Ishikawa (cell line): ENCODE results near the gene WWTR1.

Experiments
- CEBPB ChIP-seq: IDR thresholded peaks from 2 replicates; pipeline ENCODE4 v1.6.1; 2012
- EGR1 ChIP-seq: IDR thresholded peaks from 2 replicates; pipeline ENCODE4 v1.6.1; 2012
- EP300 ChIP-seq: IDR thresholded peaks from 2 replicates; pipeline ENCODE4 v1.6.1; 2012; ENCODE audit warnings: borderline replicate concordance
- FOXM1 ChIP-seq: IDR thresholded peaks from 2 replicates; pipeline ENCODE4 v1.6.1; 2012; ENCODE audit warnings: low read depth, borderline replicate concordance
- MAX ChIP-seq: IDR thresholded peaks from 2 replicates; pipeline ENCODE4 v1.6.1; 2012
- NFIC ChIP-seq: IDR thresholded peaks from 2 replicates; pipeline ENCODE4 v1.6.1; 2012
- RAD21 ChIP-seq: IDR thresholded peaks from 2 replicates; pipeline ENCODE4 v1.6.1; 2012; ENCODE audit warnings: low read depth
- REST ChIP-seq: IDR thresholded peaks from 2 replicates; pipeline ENCODE4 v1.6.1; 2012; ENCODE audit warnings: low read depth, mild to moderate bottlenecking
- TAF1 ChIP-seq: IDR thresholded peaks from 2 replicates; pipeline ENCODE4 v1.6.1; 2012; ENCODE audit warnings: low read depth, mild to moderate bottlenecking
- TCF12 ChIP-seq: IDR thresholded peaks from 2 replicates; pipeline ENCODE4 v1.6.1; 2012; ENCODE audit warnings: low read depth
- TEAD4 ChIP-seq: IDR thresholded peaks from 2 replicates; pipeline ENCODE4 v1.6.1; 2012
- USF1 ChIP-seq: IDR thresholded peaks from 2 replicates; pipeline ENCODE4 v1.6.1; 2012
- YY1 ChIP-seq: IDR thresholded peaks from 2 replicates; pipeline ENCODE4 v1.6.1; 2012; ENCODE audit warnings: low read depth

- TF ChIP-seq RAD21, result no peak
- TF ChIP-seq EP300, result no peak
- TF ChIP-seq TAF1, result no peak
- 0 out of 2 replicates have a peak, but pooled peaks have one; percentile 25 for TF ChIP-seq NFIC
- no peak for TF ChIP-seq FOXM1
- no peak for TF ChIP-seq YY1
- TF ChIP-seq USF1, result no peak
- no peak for TF ChIP-seq CEBPB
- 0 out of 2 replicates have a peak, but pooled peaks have one; percentile 13 for TF ChIP-seq MAX
- no peak for TF ChIP-seq REST
- no peak for TF ChIP-seq TCF12
- no peak for TF ChIP-seq TEAD4
- no peak for TF ChIP-seq EGR1
Observed at GRCh38 chr3:149581681-149582370, 76.0 kb downstream of the WWTR1 start.
